ENCODE data around the gene MRM2. TPM values are rescaled to one million over a fixed set of nuclear protein-coding genes. Genes with fewer than 3 reads are reported as not detected.

MRM2 gene
- total and polyA plus RNA-seq, 10 of the 15 experiments (the other 5 are each of a cell fraction or from before 2014, with no cell fraction given), result 43.2 to 128 (median 71.4) TPM

DNA sequence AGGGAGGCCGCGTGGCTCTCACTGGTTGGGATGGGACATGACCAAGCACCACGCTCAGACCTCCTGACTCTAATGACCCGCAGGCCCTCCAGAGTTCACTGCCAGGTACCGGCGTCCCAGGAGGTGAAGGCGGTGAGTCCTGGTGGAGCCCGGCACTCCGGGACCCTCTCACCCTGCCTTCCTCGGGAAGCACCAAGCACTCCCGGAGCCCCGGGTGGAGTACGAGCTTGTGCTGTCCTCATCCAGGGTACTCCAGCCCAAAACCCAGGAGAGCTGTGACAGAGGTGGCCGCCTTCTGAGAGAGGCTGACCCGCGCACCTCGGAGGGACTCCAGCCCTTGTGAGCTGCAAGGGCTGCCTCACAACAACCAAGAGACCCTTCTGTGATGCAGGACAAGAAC, 18.7 kb downstream of the MRM2 start:
- no peaks in the 10 kb centered on the region; the same call in none of the 2 replicates for H3K79me2 ChIP-seq (ENCODE audit: control insufficient read depth, insufficient read depth, low read length)
- BruUV-seq (replicated peaks), result no TSS peak
- no peak overlapping the region for H3K4me2 ChIP-seq (ENCODE audit: control insufficient read depth, insufficient read depth)
- H2AFZ ChIP-seq (ENCODE audit: control insufficient read depth, low read depth, low read length), result no peak overlapping the region
- H3K9me3 ChIP-seq (replicated peaks; ENCODE audit: control insufficient read depth, insufficient read depth, low read length), result no peaks in the 10 kb centered on the region
- intact Hi-C loops (cut with micrococcal nuclease; ENCODE audit: unreplicated experiment) (no loop called here), in situ Hi-C loops (cut with MboI) (no loop called here)
- SMC1A ChIA-PET (ENCODE audit: uncharacterized antibody, unreplicated experiment), result no interaction called here
- DNase-seq (ENCODE audit: low read depth, low spot score) (no peak), ATAC-seq (no peak), FAIRE-seq (no peak)
- CTCF ChIA-PET, result no interaction called here
- peaks cover 14 to 43% of the 10 kb centered on the region in 2 experiments for H3K36me3 ChIP-seq (ENCODE audit: control insufficient read depth in 2 of 2, insufficient read depth in 2 of 2, low read length in 1 of 2)
- no peak overlapping the region for H3K9ac ChIP-seq (ENCODE audit: control insufficient read depth, insufficient read depth, low read length)
- POLR2A ChIA-PET, result no interaction called here
- H4K20me1 ChIP-seq (ENCODE audit: control insufficient read depth, insufficient read depth), result peaks cover 2% of the 10 kb centered on the region; the same call in 1 of the 2 replicates
- no peak overlapping the region for H3K4me3 ChIP-seq
- RAD21 ChIA-PET (ENCODE audit: unreplicated experiment), result no interaction called here
- H3K27ac ChIP-seq (ENCODE audit: control insufficient read depth, insufficient read depth), result no peak overlapping the region
- no peaks in the 10 kb centered on the region for H3K27me3 ChIP-seq (replicated peaks in 1 of 2; ENCODE audit: control insufficient read depth in 2 of 2, insufficient read depth in 2 of 2, low read length in 1 of 2)
- TF ChIP-seq ZNF207 (IDR thresholded peaks at IDR 0.05; ENCODE audit: borderline replicate concordance) (no peak), NR2F1 (conservative IDR thresholded peaks at IDR 0.05) (no peak), MEF2A (IDR thresholded peaks at IDR 0.05; ENCODE audit: insufficient read depth, low read depth, low read length) (no peak), KDM1A (IDR thresholded peaks at IDR 0.05; ENCODE audit: borderline replicate concordance) (no peak), RAD21 (IDR thresholded peaks at IDR 0.05; ENCODE audit: insufficient read depth, low read depth, low read length) (no peak), EZH2 (IDR thresholded peaks at IDR 0.05; ENCODE audit: borderline replicate concordance, control insufficient read depth, low read depth, low read length) (no peak), LARP7 (IDR thresholded peaks at IDR 0.05) (no peak), FOXK2 (IDR thresholded peaks at IDR 0.05) (no peak), CBX5 (IDR thresholded peaks at IDR 0.05; ENCODE audit: low read depth) (no peak), POU2F2 (IDR thresholded peaks at IDR 0.05; ENCODE audit: borderline replicate concordance, low read depth, low read length) (no peak), REST (IDR thresholded peaks at IDR 0.05; ENCODE audit: low read depth, low read length) (no peak)
- H3K4me1 ChIP-seq (ENCODE audit: control insufficient read depth, insufficient read depth, low read length), result no peaks in the 10 kb centered on the region
- WGBS (ENCODE audit: insufficient coverage, insufficient replicate concordance, low lambda C conversion rate, missing lambda C conversion rate), result 95% methylated on average over 17 of the region's 17 CpGs
